B cell (primary cell): ENCODE measurements around the gene MGA.

ENCODE experiments used
- EZH2 ChIP-seq: IDR thresholded peaks from 2 replicates; pipeline ENCODE4 v1.6.1; 2012; ENCODE audit warnings: borderline replicate concordance, low read depth, mild to moderate bottlenecking, moderate library complexity, low read length; ENCODE audit not compliant: insufficient read depth, poor library complexity, severe bottlenecking
- TF ChIP-seq, protein P1 (sequence below): fragments of 200-600 bp; IDR thresholded peaks from one replicate; pipeline ENCODE4 v1.8.0; 2022; ENCODE audit warnings: antibody characterized with exemption, mild to moderate bottlenecking

DNA sequence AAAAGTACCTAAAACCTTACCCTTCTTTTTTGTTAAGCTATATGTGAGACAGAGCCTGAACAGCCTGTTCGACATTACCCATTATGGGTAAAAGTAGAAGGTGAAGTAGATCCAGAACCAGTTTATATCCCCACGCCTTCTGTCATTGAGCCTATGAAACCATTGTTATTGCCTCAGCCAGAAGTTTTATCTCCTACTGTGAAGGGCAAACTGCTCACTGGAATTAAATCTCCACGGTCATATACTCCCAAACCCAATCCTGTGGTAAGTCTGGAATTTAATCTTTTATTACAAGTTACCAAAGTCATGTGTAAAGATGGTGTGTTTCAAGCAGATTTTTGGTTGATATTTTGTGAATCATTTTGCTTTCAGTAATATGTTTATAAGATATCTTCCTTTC, 66.9 kb downstream of the MGA start:
- TF ChIP-seq, protein P1, sequence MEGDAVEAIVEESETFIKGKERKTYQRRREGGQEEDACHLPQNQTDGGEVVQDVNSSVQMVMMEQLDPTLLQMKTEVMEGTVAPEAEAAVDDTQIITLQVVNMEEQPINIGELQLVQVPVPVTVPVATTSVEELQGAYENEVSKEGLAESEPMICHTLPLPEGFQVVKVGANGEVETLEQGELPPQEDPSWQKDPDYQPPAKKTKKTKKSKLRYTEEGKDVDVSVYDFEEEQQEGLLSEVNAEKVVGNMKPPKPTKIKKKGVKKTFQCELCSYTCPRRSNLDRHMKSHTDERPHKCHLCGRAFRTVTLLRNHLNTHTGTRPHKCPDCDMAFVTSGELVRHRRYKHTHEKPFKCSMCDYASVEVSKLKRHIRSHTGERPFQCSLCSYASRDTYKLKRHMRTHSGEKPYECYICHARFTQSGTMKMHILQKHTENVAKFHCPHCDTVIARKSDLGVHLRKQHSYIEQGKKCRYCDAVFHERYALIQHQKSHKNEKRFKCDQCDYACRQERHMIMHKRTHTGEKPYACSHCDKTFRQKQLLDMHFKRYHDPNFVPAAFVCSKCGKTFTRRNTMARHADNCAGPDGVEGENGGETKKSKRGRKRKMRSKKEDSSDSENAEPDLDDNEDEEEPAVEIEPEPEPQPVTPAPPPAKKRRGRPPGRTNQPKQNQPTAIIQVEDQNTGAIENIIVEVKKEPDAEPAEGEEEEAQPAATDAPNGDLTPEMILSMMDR: no peak
- no peak for TF ChIP-seq EZH2
